Astrocyte (in vitro differentiated cells and primary cell): Measurements from ENCODE around the gene COPS9. TPM values are rescaled to one million over a fixed set of nuclear protein-coding genes. Genes with fewer than 3 reads are reported as not detected.

Source experiments
- DNase-seq: peaks from one replicate; pipeline ENCODE4 v3.0.0-alpha.2; 2010; ENCODE audit warnings: low read depth
- FAIRE-seq: peaks from 2 replicates; lab custom pipeline; 2011; peaks lifted over from hg19 to GRCh38; lab: Jason Lieb, UNC
- H2AFZ ChIP-seq: 2 replicates; pipeline ENCODE4 v1.6.0; 2012; ENCODE audit warnings: low read depth, low read length, inconsistent platforms
- H3K27ac ChIP-seq: 2 replicates; pipeline ENCODE4 v1.5.1; 2011; ENCODE audit warnings: low read depth, low read length, inconsistent platforms
- H3K27me3 ChIP-seq: 2 replicates; pipeline ENCODE4 v1.6.0; 2011; ENCODE audit warnings: low read length, inconsistent platforms; ENCODE audit not compliant: insufficient read depth
- H3K36me3 ChIP-seq: 2 replicates; pipeline ENCODE4 v1.5.1; 2011; ENCODE audit warnings: low read length, inconsistent platforms; ENCODE audit not compliant: insufficient read depth
- H3K4me1 ChIP-seq: 2 replicates; pipeline ENCODE4 v1.5.1; 2011; ENCODE audit warnings: low read length, inconsistent platforms; ENCODE audit not compliant: insufficient read depth
- H3K4me2 ChIP-seq: 2 replicates; pipeline ENCODE4 v1.6.0; 2012; ENCODE audit warnings: low read length, inconsistent platforms
- H3K4me3 ChIP-seq: 2 replicates; pipeline ENCODE4 v1.5.1; 2011; ENCODE audit warnings: low read depth, mild to moderate bottlenecking, low read length, inconsistent platforms; ENCODE audit not compliant: insufficient read depth
- H3K79me2 ChIP-seq: 2 replicates; pipeline ENCODE4 v1.6.0; 2012; ENCODE audit warnings: mild to moderate bottlenecking, low read length, inconsistent platforms; ENCODE audit not compliant: insufficient read depth
- H3K9ac ChIP-seq: 2 replicates; pipeline ENCODE4 v1.6.0; 2012; ENCODE audit warnings: mild to moderate bottlenecking, low read length, inconsistent platforms
- H3K9me3 ChIP-seq: 2 replicates; pipeline ENCODE4 v1.5.1; 2012; ENCODE audit warnings: low read depth, mild to moderate bottlenecking, low read length, inconsistent platforms; ENCODE audit not compliant: insufficient read depth
- H4K20me1 ChIP-seq: 2 replicates; pipeline ENCODE4 v1.6.0; 2012; ENCODE audit warnings: low read length, inconsistent platforms; ENCODE audit not compliant: insufficient read depth
- H3K27ac Mint-ChIP-seq: one replicate; pipeline ENCODE4 v1.8.0; 2021; ENCODE audit warnings: mild to moderate bottlenecking, mixed read lengths; ENCODE audit not compliant: unreplicated experiment
- H3K27me3 Mint-ChIP-seq: one replicate; pipeline ENCODE4 v1.8.0; 2021; ENCODE audit warnings: low read depth, mixed read lengths; ENCODE audit not compliant: unreplicated experiment
- H3K36me3 Mint-ChIP-seq: one replicate; pipeline ENCODE4 v1.8.0; 2021; ENCODE audit warnings: low read depth, mixed read lengths; ENCODE audit not compliant: unreplicated experiment
- H3K4me1 Mint-ChIP-seq: one replicate; pipeline ENCODE4 v1.8.0; 2021; ENCODE audit warnings: low read depth, mixed read lengths; ENCODE audit not compliant: unreplicated experiment
- H3K4me3 Mint-ChIP-seq: one replicate; pipeline ENCODE4 v1.8.0; 2021; ENCODE audit warnings: mild to moderate bottlenecking, moderate library complexity, mixed read lengths; ENCODE audit not compliant: unreplicated experiment
- H3K9me3 Mint-ChIP-seq: one replicate; pipeline ENCODE4 v1.8.0; 2021; ENCODE audit warnings: mild to moderate bottlenecking, mixed read lengths; ENCODE audit not compliant: unreplicated experiment
- CTCF ChIP-seq: IDR thresholded peaks from 2 replicates; pipeline ENCODE4 v1.5.1; 2011; ENCODE audit warnings: low read depth, mild to moderate bottlenecking, inconsistent platforms, low read length, moderate library complexity; ENCODE audit not compliant: insufficient read depth
- EZH2 ChIP-seq: IDR thresholded peaks from 2 replicates; pipeline ENCODE4 v1.6.1; 2012; ENCODE audit warnings: mild to moderate bottlenecking, low read length, inconsistent platforms; ENCODE audit not compliant: insufficient read depth
- total RNA-seq: library from RNA; stranded (reverse); gene quantifications from 2 replicates; pipeline ENCODE4 v1.2.1, GENCODE V29; 2021

COPS9 gene
- total RNA-seq, 1 donor from 2014 or later, result 192 TPM

GRCh38 chr2:240142256-240142775 lies 6.2 kb upstream of the COPS9 start:
- Histone ChIP-seq H3K79me2 (no peaks in the 10 kb centered on the region), H2AFZ (no peak overlapping the region), H3K27ac (no peak overlapping the region), H3K4me2 (no peak overlapping the region), H3K4me3 (no peak overlapping the region), H3K27me3 (peaks cover 4% of the 10 kb centered on the region), H3K4me1 (no peaks in the 10 kb centered on the region), H3K36me3 (no peaks in the 10 kb centered on the region), H3K9ac (no peak overlapping the region), H3K9me3 (no peaks in the 10 kb centered on the region), H4K20me1 (no peaks in the 10 kb centered on the region)
- Mint-ChIP-seq H3K4me3 (no peak overlapping the region), H3K9me3 (no peaks in the 10 kb centered on the region), H3K4me1 (peaks cover 2% of the 10 kb centered on the region), H3K36me3 (no peaks in the 10 kb centered on the region), H3K27ac (no peak overlapping the region), H3K27me3 (peaks cover 28% of the 10 kb centered on the region)
- FAIRE-seq, result no peak
- TF ChIP-seq EZH2 (no peak), CTCF (no peak)
- no peak for DNase-seq

GRCh38 chr2:240141736-240142135 lies 5.6 kb upstream of the COPS9 start:
- Mint-ChIP-seq H3K4me1 (peaks cover 2% of the 10 kb centered on the region), H3K36me3 (no peaks in the 10 kb centered on the region), H3K27me3 (peaks cover 26% of the 10 kb centered on the region), H3K4me3 (no peak overlapping the region), H3K9me3 (no peaks in the 10 kb centered on the region), H3K27ac (no peak overlapping the region)
- H3K27ac ChIP-seq, result no peak overlapping the region
- no peaks in the 10 kb centered on the region for H3K9me3 ChIP-seq
- H3K79me2 ChIP-seq, result no peaks in the 10 kb centered on the region
- H3K4me2 ChIP-seq, result no peak overlapping the region
- no peaks in the 10 kb centered on the region for H4K20me1 ChIP-seq
- no peak overlapping the region for H3K9ac ChIP-seq
- no peaks in the 10 kb centered on the region for H3K36me3 ChIP-seq
- H2AFZ ChIP-seq, result no peak overlapping the region
- DNase-seq, result no peak
- no peak for TF ChIP-seq EZH2
- no peak for TF ChIP-seq CTCF
- no peak overlapping the region for H3K4me3 ChIP-seq
- FAIRE-seq, result no peak
- peaks cover 4% of the 10 kb centered on the region for H3K27me3 ChIP-seq
- H3K4me1 ChIP-seq, result no peaks in the 10 kb centered on the region

- peaks cover 26% of the 10 kb centered on the region for H3K27me3 Mint-ChIP-seq
- Histone ChIP-seq H3K36me3 (no peaks in the 10 kb centered on the region), H2AFZ (peak overlapping the region; percentile 41), H3K4me3 (no peak overlapping the region), H3K9ac (peak overlapping the region; percentile 18), H4K20me1 (no peaks in the 10 kb centered on the region), H3K79me2 (peaks cover 2% of the 10 kb centered on the region), H3K4me2 (peak overlapping the region; percentile 22), H3K9me3 (no peaks in the 10 kb centered on the region), H3K27me3 (peaks cover 4% of the 10 kb centered on the region), H3K27ac (no peak overlapping the region), H3K4me1 (peaks cover 2% of the 10 kb centered on the region)
- no peaks in the 10 kb centered on the region for H3K36me3 Mint-ChIP-seq
- H3K9me3 Mint-ChIP-seq, result no peaks in the 10 kb centered on the region
- H3K4me3 Mint-ChIP-seq, result no peak overlapping the region
- no peak overlapping the region for H3K27ac Mint-ChIP-seq
- FAIRE-seq (no peak), DNase-seq (no peak)
- TF ChIP-seq CTCF (no peak), EZH2 (no peak)
- peaks cover 2% of the 10 kb centered on the region for H3K4me1 Mint-ChIP-seq
Observed at GRCh38 chr2:240140920-240141319, 4.8 kb upstream of the COPS9 start.
